MV-4-11 (cell line): ENCODE data around the gene R3HDM1.
"Not testable (repeated sequence)": the region's sequence is repeated elsewhere in the genome, so short reads cannot be mapped to it uniquely, and the experiment has no call there.

Source experiments
- DNase-seq: peaks from one replicate; lab custom pipeline; 2025; lab: John Stamatoyannopoulos, UW

Gene R3HDM1

GRCh38 chr2:135531231-135532197 lies at the start of gene R3HDM1:
TSS of gene R3HDM1 (plus strand) at chr2:135531484. CDS start at chr2:135604846, 73,362 bp downstream.
- peak; percentile 100 for DNase-seq

DNA sequence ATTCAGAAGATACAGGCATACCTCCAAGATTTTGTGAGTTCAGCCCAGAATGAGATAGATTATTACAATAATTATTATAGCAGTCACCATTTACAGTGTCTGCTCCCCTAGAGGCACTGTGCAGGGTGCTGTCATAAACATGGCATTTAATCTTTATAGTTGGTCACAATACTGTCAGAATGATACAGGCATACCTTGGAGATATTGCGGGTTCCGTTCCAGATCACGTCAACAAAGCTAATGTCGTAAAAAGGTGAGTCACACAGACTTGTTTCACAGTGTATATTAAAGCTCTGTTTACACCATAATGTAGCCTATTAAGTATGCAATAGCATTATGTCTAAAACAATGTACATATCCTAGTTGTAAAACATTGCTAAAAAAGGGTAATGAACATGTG lies 45.8 kb upstream of the R3HDM1 start:
- no peak for DNase-seq

- no peak for DNase-seq
Observed at GRCh38 chr2:135490376-135490775, 40.9 kb upstream of the R3HDM1 start.

- peak; percentile 71 for DNase-seq
Observed at GRCh38 chr2:135494503-135494902, 36.8 kb upstream of the R3HDM1 start.

DNA sequence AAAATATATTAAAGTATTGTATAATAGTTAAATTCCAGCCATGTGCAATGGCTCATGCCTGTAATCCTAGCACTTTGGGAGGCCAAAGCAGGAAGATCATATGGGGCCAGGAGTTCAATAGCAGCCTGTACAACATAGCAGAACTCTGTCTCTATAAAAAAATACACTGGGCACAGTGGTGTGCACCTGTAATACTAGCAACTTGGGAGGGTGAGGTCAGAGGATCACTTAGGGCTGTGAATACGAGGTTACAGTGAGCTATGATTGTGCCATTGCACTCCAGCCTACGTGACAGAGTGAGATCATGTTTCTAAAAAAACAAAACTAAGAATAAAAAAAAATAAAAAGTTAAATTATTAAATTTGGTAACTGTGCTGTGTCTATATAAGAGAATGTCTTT lies 36.4 kb upstream of the R3HDM1 start:
- no peak for DNase-seq

- not testable (repeated sequence) for DNase-seq
Observed at GRCh38 chr2:135498588-135498987, 32.7 kb upstream of the R3HDM1 start.

DNA sequence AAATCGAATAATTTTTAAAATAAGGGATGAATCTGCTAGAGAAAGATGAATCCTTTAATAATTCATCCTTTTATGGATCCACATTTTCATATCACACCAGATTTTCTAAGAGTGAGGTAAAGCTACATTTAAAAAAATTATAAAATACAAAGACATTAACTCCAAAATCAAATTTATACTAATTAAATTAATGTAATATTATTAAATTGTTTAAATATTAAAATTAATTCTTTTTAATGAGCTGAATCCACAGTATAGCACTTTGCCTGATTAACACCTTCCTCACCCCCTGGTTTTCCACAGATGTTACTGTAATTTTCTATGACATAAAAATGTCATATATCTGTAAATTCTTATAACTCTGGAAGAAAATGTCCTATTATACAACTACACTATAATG lies 26.5 kb upstream of the R3HDM1 start:
- no peak for DNase-seq

GRCh38 chr2:135510577-135510976 lies 20.7 kb upstream of the R3HDM1 start:
- DNase-seq, result no peak

GRCh38 chr2:135512099-135512498 lies 19.2 kb upstream of the R3HDM1 start:
- no peak for DNase-seq

DNA sequence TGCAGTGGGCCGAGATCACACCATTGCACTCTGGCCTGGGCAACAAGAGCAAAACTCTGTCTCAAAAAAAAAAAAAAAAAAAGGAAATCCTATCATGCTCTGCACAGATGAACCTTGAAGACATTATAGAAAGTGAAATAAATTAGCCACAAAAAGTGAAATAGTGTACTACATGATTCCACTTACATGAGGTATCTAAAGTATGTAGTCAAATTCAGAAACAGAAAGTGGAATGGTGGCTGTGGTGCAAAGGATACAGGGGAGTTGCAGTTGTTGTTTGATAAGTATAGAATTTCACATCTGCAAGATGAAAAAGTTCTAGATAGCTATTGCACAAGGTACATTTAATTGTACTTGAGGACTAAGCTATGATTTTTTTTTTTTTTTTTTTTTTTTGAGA lies 5.5 kb upstream of the R3HDM1 start:
- peak; percentile 10 for DNase-seq

DNA sequence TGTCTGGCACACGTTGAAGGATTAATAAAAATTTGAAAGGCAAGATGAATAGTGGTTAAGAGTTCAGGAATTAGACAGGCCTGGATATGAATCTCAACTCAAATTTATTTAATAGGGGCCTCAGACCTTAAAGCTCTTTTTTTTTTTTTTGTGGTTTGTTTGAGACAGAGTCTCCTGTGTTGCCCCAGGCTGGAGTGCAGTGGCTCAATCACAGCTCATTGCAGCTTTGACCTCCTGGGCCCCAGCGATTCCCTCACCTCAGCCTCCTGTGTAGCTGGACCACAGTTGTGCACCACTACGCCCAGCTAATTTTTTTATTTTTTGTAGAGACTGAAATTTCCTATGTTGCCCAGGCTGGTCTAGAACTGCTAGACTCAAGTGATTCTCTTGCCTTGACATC lies 3.3 kb upstream of the R3HDM1 start:
- DNase-seq, result peak; percentile 2

DNA sequence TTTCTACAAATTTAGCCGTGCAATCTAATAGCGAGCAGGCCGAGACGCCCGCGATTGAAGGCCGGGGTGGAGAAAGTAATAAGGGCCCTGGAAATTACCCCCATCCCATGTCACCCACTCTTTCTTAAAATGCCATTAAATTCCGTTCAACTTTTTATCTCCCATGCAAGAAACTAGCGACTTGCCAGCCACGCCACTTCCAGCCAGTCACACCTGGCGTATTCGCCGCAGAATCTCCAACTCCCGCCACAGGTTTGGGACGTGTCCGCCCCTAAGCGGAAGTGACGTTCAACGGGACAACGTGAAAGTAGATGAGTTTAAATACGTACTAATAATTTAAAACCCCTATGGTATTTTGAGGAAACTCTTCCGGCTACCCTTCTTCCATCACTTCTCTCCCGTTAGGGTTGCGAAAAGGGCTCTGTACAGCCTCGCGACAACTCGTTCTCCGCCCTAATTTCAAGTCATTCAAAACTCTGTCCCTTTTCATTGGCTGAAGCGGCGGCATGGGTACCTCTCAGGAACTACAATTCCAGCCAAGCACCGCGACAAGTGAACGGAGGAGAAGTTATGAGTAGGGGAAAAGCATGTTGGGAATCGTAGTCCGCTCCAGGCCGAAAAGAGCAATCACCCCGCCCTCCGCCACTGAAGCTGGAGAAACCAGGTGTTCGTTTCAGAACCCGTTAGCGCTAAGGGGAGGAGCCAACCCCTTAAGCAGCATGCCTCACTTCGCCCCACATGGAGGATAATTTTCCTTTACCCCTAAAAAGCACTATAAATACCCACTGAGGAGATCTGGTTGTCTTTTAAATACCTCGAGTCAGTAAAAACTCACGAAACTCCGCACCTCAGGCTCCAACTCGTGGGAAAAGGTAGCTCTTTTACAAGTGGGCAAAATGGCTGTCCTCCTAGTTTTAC lies 712 bp upstream of the R3HDM1 start, which contains the start of gene ZRANB3:
TSS of gene ZRANB3 (minus strand) at position 906 of the 918 bp plus-strand sequence.
- peak; percentile 98 for DNase-seq

DNA sequence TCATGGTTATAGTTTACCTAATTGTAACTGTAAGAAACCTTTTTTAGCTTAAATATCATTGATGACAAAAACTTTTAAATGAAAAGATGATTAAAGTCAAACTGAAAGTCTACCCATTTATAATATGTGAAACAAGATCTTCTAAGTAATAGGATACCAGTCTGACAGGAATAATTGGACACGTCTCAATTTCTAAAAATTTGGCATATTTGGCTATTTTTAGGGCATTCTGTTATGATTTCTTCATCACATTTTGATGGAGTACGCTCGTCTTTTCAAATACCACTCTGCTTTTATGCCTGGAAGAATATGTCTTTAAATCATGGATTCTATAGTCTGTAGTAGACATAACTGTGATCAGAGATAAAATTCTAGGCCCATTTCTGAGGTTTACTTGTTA lies 1.3 kb downstream of the R3HDM1 start:
- DNase-seq, result no peak

DNA sequence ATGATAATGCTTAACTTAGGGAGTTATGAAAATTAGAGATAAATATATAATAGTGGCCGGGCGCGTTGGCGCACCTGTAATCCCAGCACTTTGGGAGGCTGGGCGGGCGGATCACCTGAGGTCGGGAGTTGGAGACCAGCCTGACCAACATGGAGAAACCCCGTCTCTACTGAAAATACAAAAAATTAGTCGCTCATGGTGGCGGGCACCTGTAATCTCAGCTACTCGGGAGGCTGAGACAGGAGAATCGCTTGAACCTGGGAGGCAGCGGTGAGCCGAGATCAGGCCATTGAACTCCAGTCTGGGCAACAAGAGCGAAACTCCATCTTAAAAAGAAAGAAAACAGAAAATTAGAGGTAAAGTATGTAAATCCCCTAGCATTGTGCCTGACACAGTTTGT lies 2.3 kb downstream of the R3HDM1 start:
- not testable (repeated sequence) for DNase-seq

DNA sequence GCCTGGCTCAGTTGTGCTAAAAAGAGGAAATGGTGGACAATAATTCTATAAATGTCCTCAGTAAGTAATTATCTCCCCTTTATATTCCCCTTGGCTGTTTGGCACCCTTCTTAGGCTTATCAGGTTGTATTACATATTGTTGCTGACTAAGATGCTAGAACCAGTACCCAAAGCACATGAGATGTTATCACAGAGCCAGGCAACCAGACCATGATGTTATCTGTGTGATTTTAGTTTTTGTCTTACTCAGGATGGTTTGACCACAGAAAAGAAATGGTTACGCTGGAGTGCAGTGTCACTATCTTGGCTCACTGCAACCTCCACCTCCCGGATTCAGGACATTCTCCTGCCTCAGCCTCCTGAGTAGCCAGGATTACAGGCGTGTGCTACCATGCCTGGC lies 15.2 kb downstream of the R3HDM1 start:
- DNase-seq, result no peak

GRCh38 chr2:135547311-135547710 lies 16.0 kb downstream of the R3HDM1 start:
- no peak for DNase-seq

GRCh38 chr2:135551356-135551755 lies 20.1 kb downstream of the R3HDM1 start:
- no peak for DNase-seq

GRCh38 chr2:135552887-135553286 lies 21.6 kb downstream of the R3HDM1 start:
- DNase-seq, result no peak

DNA sequence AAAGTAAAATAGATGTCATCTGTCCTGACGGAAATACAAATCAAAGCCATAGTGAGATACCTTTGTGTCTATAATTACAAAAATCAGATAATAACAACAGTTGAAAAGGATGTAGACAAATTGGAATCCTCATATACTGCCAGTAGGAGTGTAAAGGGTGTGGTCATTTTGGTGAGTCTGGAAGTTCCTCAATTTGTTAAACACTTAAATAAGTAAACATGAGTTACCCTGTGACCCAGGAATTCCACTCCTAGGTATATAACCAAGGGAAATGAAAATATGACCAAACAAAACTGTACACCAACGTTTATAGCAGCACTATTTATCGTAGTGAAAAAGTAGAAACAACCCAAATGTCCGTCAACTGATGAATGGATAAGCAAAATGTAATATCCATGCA lies 24.0 kb downstream of the R3HDM1 start:
- DNase-seq, result peak; percentile 40

DNA sequence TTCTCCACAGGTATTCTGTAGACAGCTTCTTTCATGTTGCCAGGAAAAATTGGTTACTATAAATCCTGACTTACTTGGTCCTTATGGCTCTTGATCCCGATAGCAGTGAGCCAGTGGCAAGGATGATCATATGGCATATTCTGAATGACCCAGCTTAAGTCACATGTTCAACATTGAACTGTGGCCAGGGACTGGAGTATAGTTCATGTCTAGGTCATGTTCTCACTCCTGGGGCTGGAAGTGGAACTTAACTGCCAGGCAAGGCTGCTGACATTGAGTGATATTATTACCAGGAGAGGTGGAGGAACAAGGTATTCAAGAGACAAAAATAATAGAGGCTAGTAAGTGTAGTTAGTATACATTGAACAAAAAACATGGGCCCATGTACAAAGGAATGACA lies 26.2 kb downstream of the R3HDM1 start:
- no peak for DNase-seq

- DNase-seq, result no peak
Observed at GRCh38 chr2:135561925-135562324, 30.6 kb downstream of the R3HDM1 start.

- no peak for DNase-seq
Observed at GRCh38 chr2:135563793-135564192, 32.5 kb downstream of the R3HDM1 start.

DNA sequence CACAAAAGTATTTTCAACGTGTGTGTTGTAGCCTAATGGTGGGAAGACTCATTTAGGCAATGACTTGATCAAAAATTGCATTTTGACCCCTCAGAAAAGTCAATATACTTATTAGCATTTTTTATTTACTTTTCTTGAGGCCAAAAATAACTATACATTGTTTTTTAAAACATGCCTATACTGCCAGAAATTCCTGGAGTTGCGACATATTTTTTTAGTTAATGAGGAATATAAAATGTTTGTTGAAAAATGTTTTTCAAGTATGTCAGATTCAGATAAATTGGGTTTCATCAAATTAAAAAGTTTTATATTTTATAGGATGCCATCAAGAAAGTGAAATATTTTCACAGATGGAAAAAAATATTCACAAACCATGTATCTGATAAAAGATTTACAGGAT lies 39.6 kb downstream of the R3HDM1 start:
- no peak for DNase-seq
